Testis (tissue), 3 donors: ENCODE data around the gene TTC23. TPM values are rescaled to one million over a fixed set of nuclear protein-coding genes. Genes with fewer than 3 reads are reported as not detected.

ENCODE experiments used
- DNase-seq: peaks from one replicate; pipeline ENCODE4 v3.0.0-alpha.2; 2019
- H3K27ac ChIP-seq, 2 donors: fragments of 200-600 bp; sonication (generic); one replicate each; pipeline ENCODE4 v1.5.1; 2019
- H3K27me3 ChIP-seq: fragments of 200-600 bp; sonication (generic); one replicate; pipeline ENCODE4 v1.5.1; 2019
- H3K36me3 ChIP-seq: fragments of 200-600 bp; sonication (generic); one replicate; pipeline ENCODE4 v1.5.1; 2017; ENCODE audit warnings: low read depth; ENCODE audit errors: missing control alignments
- H3K4me1 ChIP-seq: fragments of 200-600 bp; sonication (generic); one replicate; pipeline ENCODE4 v1.5.1; 2019
- H3K4me3 ChIP-seq, 2 donors: fragments of 200-600 bp; sonication (generic); one replicate each; pipeline ENCODE4 v1.5.1; 2017 to 2019
- H3K9me3 ChIP-seq: fragments of 200-600 bp; sonication (generic); one replicate; pipeline ENCODE4 v1.5.1; 2017
- CTCF ChIP-seq, 3 experiments: fragments of 450-650 bp in 2 of 3; fragments of 200-600 bp in 1 of 3; sonication (generic) in 1 of 3; IDR thresholded peaks; one replicate each; pipeline ENCODE4 v1.5.1; 2016 to 2019; ENCODE audit warnings: antibody characterized with exemption in 3 of 3, mild to moderate bottlenecking in 2 of 3, moderate library complexity in 1 of 3
- POLR2A ChIP-seq: fragments of 450-650 bp; IDR thresholded peaks from one replicate; pipeline ENCODE4 v1.6.1; 2017; ENCODE audit warnings: antibody characterized with exemption, mild to moderate bottlenecking, moderate library complexity
- WGBS, 2 donors: methylation state at CpG; one replicate each; pipeline ENCODE4 v1.1.5; 2018; 5-methylcytosine and 5-hydroxymethylcytosine counted together
- intact Hi-C: fragments of 100-400 bp; cut with DNase I; formaldehyde crosslinking; loops from one replicate; pipeline ENCODE4 v1.15.1; 2023; ENCODE audit warnings: low total_unique reads
- polyA plus RNA-seq: library from polyadenylated mRNA; stranded (reverse); fragments of 350-450 nt; fragmentation: Illumina TruSeq; extraction: RNeasy Lipid Tissue Mini Kit (QIAGEN cat#74804); gene quantifications from one replicate; pipeline ENCODE4 v1.2.3, GENCODE V29; 2014; ENCODE audit warnings: low read depth, low replicate concordance; ENCODE audit not compliant: insufficient read depth
- total RNA-seq, 2 donors: library from RNA; depleted of rRNA; stranded (reverse); fragments of >200 nt; gene quantifications; one replicate each; pipeline ENCODE4 v1.2.3, GENCODE V29; 2016

Gene TTC23
- total and polyA plus RNA-seq, 3 donors from 2014 or later: 26.6 to 40.5 (median 37.2) TPM

- no peak for TF ChIP-seq CTCF (IDR thresholded peaks at IDR 0.05)
- TF ChIP-seq POLR2A: no peak
- 84 to 87% methylated on average over 5 of the region's 5 CpGs for WGBS, 2 donors
- H3K36me3 ChIP-seq: no peaks in the 10 kb centered on the region
- no peaks in the 10 kb centered on the region for H3K4me1 ChIP-seq
- no peak overlapping the region for H3K4me3 ChIP-seq
- intact Hi-C loops: no loop called here
- no peak for DNase-seq
- no peak overlapping the region for H3K27ac ChIP-seq
- H3K27me3 ChIP-seq: no peaks in the 10 kb centered on the region
- no peaks in the 10 kb centered on the region for H3K9me3 ChIP-seq
Measured at GRCh38 chr15:99142562-99142961, 106.8 kb downstream of the TTC23 start.

GRCh38 chr15:99141943-99142342 is 107.4 kb downstream of the TTC23 start:
- Histone ChIP-seq H3K27ac (no peak overlapping the region), H3K27me3 (no peaks in the 10 kb centered on the region), H3K36me3 (no peaks in the 10 kb centered on the region), H3K4me1 (no peaks in the 10 kb centered on the region), H3K4me3 (no peak overlapping the region), H3K9me3 (no peaks in the 10 kb centered on the region)
- DNase-seq: peak; percentile 10
- TF ChIP-seq CTCF (IDR thresholded peaks at IDR 0.05) (no peak), POLR2A (no peak)
- intact Hi-C loops: no loop called here
- 88 to 89% methylated on average over 4 of the region's 4 CpGs for WGBS, 2 donors

GRCh38 chr15:99140590-99140989 is 108.8 kb downstream of the TTC23 start:
- H3K27ac ChIP-seq: no peak overlapping the region
- no peaks in the 10 kb centered on the region for H3K36me3 ChIP-seq
- 94 to 96% methylated on average over 4 of the region's 4 CpGs for WGBS, 2 donors
- no peak for DNase-seq
- H3K4me3 ChIP-seq: no peak overlapping the region
- no peak for TF ChIP-seq POLR2A
- TF ChIP-seq CTCF (IDR thresholded peaks at IDR 0.05): no peak
- no peaks in the 10 kb centered on the region for H3K27me3 ChIP-seq
- intact Hi-C loops: no loop called here
- H3K9me3 ChIP-seq: no peaks in the 10 kb centered on the region
- H3K4me1 ChIP-seq: no peaks in the 10 kb centered on the region

GRCh38 chr15:99139276-99139675 is 110.1 kb downstream of the TTC23 start:
- no peaks in the 10 kb centered on the region for H3K9me3 ChIP-seq
- 92 to 96% methylated on average over 4 of the region's 4 CpGs for WGBS, 2 donors
- TF ChIP-seq CTCF (IDR thresholded peaks at IDR 0.05): no peak
- TF ChIP-seq POLR2A: no peak
- H3K36me3 ChIP-seq: no peaks in the 10 kb centered on the region
- no peaks in the 10 kb centered on the region for H3K4me1 ChIP-seq
- no peak overlapping the region for H3K4me3 ChIP-seq
- no peaks in the 10 kb centered on the region for H3K27me3 ChIP-seq
- H3K27ac ChIP-seq: no peak overlapping the region
- DNase-seq: no peak
- intact Hi-C loops: no loop called here

- Histone ChIP-seq H3K4me1 (no peaks in the 10 kb centered on the region), H3K9me3 (no peaks in the 10 kb centered on the region), H3K36me3 (no peaks in the 10 kb centered on the region), H3K27me3 (no peaks in the 10 kb centered on the region), H3K27ac (no peak overlapping the region), H3K4me3 (no peak overlapping the region)
- TF ChIP-seq POLR2A (no peak), CTCF (IDR thresholded peaks at IDR 0.05) (no peak)
- WGBS, 2 donors: 93 to 98% methylated on average over 8 to 15 of the region's 15 CpGs
- intact Hi-C loops: no loop called here
- peak; percentile 2 for DNase-seq
Measured at GRCh38 chr15:99138491-99138982, 110.8 kb downstream of the TTC23 start.
